NCI-H774 (cell line): Measurements from ENCODE around the gene CDC42SE2.
"Not testable (repeated sequence)": the region's sequence is repeated elsewhere in the genome, so short reads cannot be mapped to it uniquely, and the experiment has no call there.

Experiments
- DNase-seq: peaks from one replicate; lab custom pipeline; 2025; lab: John Stamatoyannopoulos, UW

The CDC42SE2 gene

GRCh38 chr5:131277875-131278740 is 14.3 kb downstream of the CDC42SE2 start:
- no peak for DNase-seq

GRCh38 chr5:131278741-131279124 is 14.9 kb downstream of the CDC42SE2 start:
- not testable (repeated sequence) for DNase-seq

DNA sequence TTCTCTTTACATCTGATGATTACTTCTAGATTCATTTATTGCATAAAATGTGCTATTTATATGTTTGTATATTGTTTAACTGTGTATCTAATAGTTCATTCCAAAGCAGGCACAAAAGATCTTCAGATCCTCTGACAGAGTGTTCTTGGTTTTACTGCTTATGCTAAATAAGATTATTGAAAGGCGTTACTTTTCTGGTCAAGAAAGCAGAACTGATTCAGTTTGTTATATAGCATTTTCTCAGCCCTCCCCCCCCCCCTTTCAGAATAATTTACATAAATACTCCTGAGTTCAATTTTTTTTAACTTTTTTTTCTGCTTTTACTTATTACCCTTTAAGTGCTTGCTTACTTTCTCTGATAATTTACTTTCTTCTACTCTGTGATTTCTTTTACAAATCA is 15.4 kb downstream of the CDC42SE2 start:
- DNase-seq, result no peak

DNA sequence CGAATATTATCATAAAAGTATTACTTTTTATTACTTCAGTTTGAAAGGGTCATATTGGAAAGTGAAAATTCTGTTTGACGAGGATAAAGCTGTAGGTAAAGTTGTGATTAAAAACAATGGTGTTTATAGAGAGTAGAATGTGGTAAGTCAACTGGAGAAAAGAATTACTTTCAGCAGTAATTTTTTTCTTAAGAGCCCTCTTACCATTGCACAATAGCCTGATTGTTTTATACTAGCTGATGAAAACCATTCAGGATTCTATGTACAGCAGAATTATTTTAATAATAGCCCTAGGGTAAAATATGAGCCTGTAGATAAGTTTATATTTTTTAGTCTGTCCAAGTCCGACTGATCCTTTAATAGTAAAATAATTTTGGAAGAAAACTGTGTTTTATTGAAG is 16.6 kb downstream of the CDC42SE2 start:
- no peak for DNase-seq

DNA sequence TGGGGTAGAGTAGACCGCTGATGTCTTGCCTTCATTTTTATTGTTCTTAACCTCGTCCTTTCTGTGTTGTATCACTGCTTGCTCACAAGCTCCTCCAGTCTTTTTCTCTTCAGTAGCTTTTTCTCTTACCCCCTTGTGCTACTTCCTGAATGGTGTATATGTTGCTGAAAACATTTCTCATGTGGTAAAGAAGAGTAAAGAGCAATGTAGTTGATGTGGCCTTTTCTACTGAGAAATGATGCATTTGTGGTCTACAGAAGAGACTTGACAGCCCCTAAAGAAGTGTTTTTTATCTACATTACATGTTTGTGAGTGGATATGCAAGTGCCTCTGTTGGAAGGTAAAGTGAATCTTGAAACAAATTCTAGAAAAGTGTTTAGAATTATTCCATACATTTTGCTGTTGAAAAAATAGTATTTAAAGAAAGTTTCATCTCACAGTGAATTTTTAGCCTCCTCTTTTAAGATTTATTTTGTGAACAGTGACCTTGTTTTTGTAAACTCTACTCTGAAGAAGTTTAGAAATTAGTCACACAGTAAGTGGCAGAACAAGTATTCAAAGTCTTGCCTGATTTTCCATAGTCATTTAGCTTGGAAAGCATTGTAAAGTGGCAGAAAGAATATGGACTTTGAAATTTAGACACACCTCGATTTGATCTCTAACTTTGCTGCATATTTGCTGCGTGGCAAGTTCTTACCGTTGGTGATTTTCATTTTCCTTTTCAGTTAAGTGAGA is 17.4 kb downstream of the CDC42SE2 start:
- no peak for DNase-seq

DNA sequence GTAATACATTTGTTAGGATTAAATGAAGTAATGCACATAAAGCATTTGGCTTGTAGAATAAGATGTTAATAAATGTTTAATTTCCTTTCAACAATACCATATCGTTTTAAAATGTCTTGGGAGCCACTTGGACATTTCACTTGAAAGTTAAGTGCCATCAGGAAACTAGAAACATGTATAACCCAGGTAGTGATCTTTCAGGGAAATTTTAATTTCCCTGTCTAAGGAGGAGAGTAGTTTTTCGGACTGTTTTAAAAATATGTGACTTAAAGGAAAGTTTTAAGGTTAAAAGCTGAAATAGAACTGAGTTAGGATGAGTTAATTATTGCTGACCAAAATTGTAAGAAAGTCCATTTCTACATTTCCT is 18.0 kb downstream of the CDC42SE2 start:
- DNase-seq, result no peak

DNA sequence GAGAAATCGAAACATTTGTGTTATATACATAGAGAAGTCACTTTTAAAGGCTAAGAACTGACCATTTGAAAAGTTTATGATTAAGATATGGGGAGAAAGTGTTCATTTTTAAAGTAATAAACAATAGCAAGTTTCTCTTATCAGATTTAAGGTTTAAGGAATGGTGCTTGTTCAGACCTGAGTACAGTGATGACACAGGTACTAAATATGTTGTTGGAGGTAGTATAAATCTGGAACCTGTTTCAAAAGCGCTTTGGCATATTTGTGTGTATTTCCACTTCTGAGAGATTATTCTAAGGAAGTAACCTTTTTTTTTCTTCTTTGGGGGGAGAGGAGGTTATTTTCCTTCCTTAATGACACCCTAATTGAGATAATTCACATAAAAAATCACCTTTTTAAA is 18.4 kb downstream of the CDC42SE2 start:
- no peak for DNase-seq

DNA sequence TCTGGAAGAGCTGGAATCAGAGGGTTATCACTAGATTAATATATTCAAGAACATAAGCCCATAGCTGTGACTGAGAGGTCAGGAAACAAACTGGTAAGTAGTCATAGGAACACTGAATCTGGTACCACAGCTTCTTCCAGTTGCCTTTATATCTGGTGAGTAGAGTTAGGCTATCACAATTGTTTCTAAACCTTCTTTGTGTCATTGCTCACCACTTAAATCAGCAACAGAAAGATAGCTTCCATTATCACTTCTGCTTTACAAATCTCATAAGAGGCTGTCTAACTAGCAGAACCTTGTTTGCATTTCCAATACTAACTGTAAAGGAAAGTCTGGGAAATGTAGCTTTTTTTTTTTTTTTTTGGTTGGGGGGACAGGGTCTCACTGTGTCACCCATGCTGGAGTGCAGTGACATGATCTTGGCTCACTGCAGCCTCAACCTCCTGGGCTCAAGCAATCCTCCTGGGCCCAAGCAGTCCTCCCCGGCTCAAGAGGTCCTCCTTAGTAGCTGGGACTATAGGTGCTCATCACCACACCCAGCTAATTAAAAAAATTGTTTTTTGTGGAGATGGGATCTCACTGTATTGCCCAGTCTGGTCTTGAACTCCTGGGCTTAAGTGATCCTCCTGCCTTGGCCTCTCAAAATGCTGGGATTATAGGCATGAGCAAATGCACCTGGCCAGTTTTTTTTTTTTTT is 22.0 kb downstream of the CDC42SE2 start:
- DNase-seq, result no peak

- DNase-seq, result no peak
Observed at GRCh38 chr5:131286400-131286715, 22.5 kb downstream of the CDC42SE2 start.

GRCh38 chr5:131288328-131288727 is 24.5 kb downstream of the CDC42SE2 start:
- no peak for DNase-seq

DNA sequence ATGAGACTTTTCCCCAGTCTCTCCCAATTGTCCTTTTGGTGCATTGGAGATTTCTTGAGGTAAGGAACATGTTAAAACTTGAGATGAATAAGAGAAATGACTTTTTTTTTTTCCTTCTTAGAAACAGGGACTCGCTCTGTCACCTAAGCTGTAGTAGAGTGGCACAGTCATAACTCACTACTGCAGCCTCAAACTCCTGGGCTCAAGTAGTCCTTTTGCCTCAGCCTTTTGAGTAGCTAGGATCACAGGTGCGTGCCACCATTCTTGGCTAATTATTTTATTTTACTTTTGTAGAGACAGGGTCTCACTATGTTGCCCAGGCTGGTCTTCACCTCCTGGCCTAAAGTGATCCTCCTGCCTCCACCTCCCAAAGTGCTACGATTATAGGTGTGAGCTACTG is 25.9 kb downstream of the CDC42SE2 start:
- no peak for DNase-seq

- DNase-seq, result no peak
Observed at GRCh38 chr5:131296213-131296672, 32.4 kb downstream of the CDC42SE2 start.

DNA sequence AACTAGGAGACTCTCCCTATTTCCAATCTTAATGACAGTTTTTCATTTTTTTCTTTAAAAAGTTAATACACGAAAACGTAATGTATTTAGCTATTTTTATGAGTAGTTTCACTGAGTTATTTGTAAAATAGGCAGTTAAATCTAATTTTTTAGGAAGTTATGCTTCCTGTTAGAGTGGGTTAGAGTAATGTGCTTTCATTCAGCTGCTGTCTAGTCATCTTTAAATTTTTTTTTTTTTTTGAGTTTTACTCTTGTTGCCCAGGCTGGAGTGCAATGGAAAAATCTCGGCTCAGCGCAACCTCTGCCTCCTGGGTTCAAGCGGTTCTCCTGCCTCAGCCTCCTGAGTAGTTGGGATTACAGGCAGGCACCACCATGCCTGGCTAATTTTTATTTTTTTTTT is 34.0 kb downstream of the CDC42SE2 start:
- no peak for DNase-seq

GRCh38 chr5:131299465-131299864 is 35.6 kb downstream of the CDC42SE2 start:
- no peak for DNase-seq

- no peak for DNase-seq
Observed at GRCh38 chr5:131302506-131302905, 38.7 kb downstream of the CDC42SE2 start.

GRCh38 chr5:131303537-131303936 is 39.7 kb downstream of the CDC42SE2 start:
- no peak for DNase-seq

- no peak for DNase-seq
Observed at GRCh38 chr5:131304414-131304813, 40.6 kb downstream of the CDC42SE2 start.

GRCh38 chr5:131305138-131305689 is 41.4 kb downstream of the CDC42SE2 start:
- no peak for DNase-seq

DNA sequence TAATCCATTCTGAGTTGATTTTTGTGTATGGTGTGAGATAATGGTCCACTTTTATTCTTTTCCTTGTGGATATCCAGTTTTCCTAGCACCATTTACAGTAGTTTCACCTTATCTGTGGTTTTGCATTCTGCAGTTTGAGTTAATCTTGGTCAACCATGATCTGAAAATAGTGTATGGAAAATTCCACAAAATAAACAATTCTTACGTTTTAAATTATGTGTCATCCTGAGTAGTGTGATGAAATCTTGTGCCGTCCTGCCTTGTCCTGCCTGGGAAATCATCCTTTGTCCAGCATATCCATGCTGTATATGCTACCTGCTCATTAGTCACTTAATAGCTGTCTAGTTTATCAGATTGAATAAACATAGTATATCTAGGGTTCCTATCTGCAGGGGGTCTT is 42.1 kb downstream of the CDC42SE2 start:
- no peak for DNase-seq

DNA sequence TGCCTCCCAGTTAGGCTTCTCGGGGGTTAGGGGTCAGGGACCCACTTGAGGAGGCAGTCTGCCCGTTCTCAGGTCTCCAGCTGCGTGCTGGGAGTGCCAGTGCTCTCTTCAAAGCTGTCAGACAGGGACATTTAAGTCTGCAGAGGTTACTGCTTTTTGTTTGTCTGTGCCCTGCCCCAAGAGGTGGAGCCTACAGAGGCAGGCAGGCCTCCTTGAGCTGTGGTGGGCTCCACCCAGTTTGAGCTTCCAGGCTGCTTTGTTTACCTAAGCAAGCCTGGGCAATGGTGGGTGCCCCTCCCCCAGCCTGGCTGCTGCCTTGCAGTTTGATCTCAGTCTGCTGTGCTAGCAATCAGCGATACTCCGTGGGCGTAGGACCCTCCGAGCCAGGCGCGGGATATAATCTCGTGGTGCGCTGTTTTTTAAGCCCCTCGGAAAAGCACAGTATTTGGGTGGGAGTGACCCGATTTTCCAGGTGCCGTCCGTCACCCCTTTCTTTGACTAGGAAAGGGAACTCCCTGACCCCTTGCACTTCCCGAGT is 48.5 kb downstream of the CDC42SE2 start:
- not testable (repeated sequence) for DNase-seq

DNA sequence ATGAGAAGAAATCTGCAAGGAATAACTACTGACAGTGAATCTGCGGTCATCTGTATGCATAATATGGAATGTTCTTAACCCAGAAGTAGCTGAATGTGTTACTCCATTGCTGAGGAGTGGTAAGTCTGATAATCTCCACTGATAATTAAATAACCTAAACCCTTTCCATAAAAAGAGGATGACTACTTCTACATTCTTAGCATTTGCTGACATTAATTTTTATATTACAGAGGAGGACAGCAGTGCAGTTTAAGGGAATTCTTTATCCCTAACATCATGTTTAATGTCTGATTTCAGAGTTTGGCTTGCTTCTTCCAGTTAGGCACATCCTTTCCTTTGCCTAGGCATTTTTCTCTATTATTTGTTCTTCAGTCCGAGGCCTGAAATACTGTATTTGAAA is 52.2 kb downstream of the CDC42SE2 start:
- no peak for DNase-seq

DNA sequence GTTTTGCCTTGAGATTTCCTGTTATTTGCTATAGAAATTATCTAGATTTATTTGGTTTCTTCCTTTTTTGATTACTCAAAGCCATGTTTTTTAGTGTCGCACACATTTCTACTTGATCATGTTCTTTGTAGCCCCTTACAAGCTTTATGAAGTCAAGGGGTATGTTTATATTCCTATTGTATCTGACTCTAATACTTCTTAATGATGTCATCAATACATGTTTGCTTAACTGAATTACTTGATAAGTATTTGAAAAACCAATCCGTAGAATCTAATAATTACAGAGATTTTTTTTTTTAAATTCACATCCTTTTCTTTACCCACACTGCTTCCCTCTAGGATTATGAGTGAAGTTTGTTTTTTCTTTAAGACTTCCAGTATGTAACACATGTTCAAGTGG is 53.0 kb downstream of the CDC42SE2 start:
- no peak for DNase-seq
